A673 (cell line): Measurements from ENCODE around the gene ARMC6.

Experiments
- EZH2 ChIP-seq: fragments of 200-600 bp; sonication (generic); IDR thresholded peaks from 2 replicates; pipeline ENCODE4 v1.6.1; 2017; ENCODE audit warnings: borderline replicate concordance, low read depth, mild to moderate bottlenecking, mixed read lengths, antibody characterized with exemption, low read length; ENCODE audit not compliant: poor library complexity, severe bottlenecking
- TF ChIP-seq, protein P1 (sequence below): fragments of 300-800, 200-600 bp; sonication (generic); conservative IDR thresholded peaks from 2 replicates; pipeline ENCODE4 v1.5.1; 2017; ENCODE audit warnings: low read depth, mild to moderate bottlenecking, antibody characterized with exemption, low read length, moderate library complexity, mixed read lengths

GRCh38 chr19:18991468-18991867 lies 41.9 kb upstream of the ARMC6 start:
- TF ChIP-seq, protein P1, sequence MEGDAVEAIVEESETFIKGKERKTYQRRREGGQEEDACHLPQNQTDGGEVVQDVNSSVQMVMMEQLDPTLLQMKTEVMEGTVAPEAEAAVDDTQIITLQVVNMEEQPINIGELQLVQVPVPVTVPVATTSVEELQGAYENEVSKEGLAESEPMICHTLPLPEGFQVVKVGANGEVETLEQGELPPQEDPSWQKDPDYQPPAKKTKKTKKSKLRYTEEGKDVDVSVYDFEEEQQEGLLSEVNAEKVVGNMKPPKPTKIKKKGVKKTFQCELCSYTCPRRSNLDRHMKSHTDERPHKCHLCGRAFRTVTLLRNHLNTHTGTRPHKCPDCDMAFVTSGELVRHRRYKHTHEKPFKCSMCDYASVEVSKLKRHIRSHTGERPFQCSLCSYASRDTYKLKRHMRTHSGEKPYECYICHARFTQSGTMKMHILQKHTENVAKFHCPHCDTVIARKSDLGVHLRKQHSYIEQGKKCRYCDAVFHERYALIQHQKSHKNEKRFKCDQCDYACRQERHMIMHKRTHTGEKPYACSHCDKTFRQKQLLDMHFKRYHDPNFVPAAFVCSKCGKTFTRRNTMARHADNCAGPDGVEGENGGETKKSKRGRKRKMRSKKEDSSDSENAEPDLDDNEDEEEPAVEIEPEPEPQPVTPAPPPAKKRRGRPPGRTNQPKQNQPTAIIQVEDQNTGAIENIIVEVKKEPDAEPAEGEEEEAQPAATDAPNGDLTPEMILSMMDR, result no peak
- TF ChIP-seq EZH2, result no peak
